Hepatocyte (in vitro differentiated cells): ENCODE results near the gene EYS. TPM values are rescaled to one million over a fixed set of nuclear protein-coding genes. Genes with fewer than 3 reads are reported as not detected.
A peak's percentile ranks its signal among the peaks of the same experiment; 100 is the strongest.

Experiments used
- DNase-seq: peaks from one replicate; pipeline ENCODE4 v3.0.0-alpha.2; 2016; ENCODE audit warnings: low spot score
- H2AFZ ChIP-seq: fragments of 200-600 bp; sonication (generic); 2 replicates; pipeline ENCODE4 v1.6.0; 2016; ENCODE audit warnings: antibody characterized with exemption, mild to moderate bottlenecking
- H3K27ac ChIP-seq: fragments of 200-600 bp; sonication (generic); 2 replicates; pipeline ENCODE4 v1.5.1; 2016; ENCODE audit warnings: mild to moderate bottlenecking
- H3K27me3 ChIP-seq: fragments of 200-600 bp; sonication (generic); 2 replicates; pipeline ENCODE4 v1.6.1; 2016
- H3K36me3 ChIP-seq: fragments of 200-600 bp; sonication (generic); replicated peaks from 2 replicates; pipeline ENCODE4 v1.5.1; 2016; ENCODE audit warnings: low read depth; ENCODE audit not compliant: insufficient read depth
- H3K4me1 ChIP-seq: fragments of 200-600 bp; sonication (generic); 2 replicates; pipeline ENCODE4 v1.5.1; 2016; ENCODE audit warnings: mild to moderate bottlenecking, moderate library complexity; ENCODE audit not compliant: insufficient read depth
- H3K4me2 ChIP-seq: fragments of 200-600 bp; sonication (generic); 2 replicates; pipeline ENCODE4 v1.6.0; 2016
- H3K4me3 ChIP-seq: fragments of 200-600 bp; sonication (generic); 2 replicates; pipeline ENCODE4 v1.5.1; 2016; ENCODE audit warnings: mild to moderate bottlenecking
- H3K79me2 ChIP-seq: fragments of 200-600 bp; sonication (generic); 2 replicates; pipeline ENCODE4 v1.6.0; 2017; ENCODE audit warnings: mild to moderate bottlenecking
- H3K9me2 ChIP-seq: fragments of 200-600 bp; sonication (generic); replicated peaks from 2 replicates; pipeline ENCODE4 v1.6.0; 2017; ENCODE audit warnings: mild to moderate bottlenecking; ENCODE audit not compliant: insufficient read depth
- H3K9me3 ChIP-seq: fragments of 200-600 bp; sonication (generic); 2 replicates; pipeline ENCODE4 v1.5.1; 2016; ENCODE audit warnings: low read depth, mild to moderate bottlenecking
- H4K20me1 ChIP-seq: fragments of 200-600 bp; sonication (generic); 2 replicates; pipeline ENCODE4 v1.6.0; 2016; ENCODE audit warnings: mild to moderate bottlenecking; ENCODE audit not compliant: insufficient read depth, poor library complexity, severe bottlenecking
- EZH2 ChIP-seq: fragments of 200-600 bp; sonication (generic); IDR thresholded peaks from 2 replicates; pipeline ENCODE4 v1.6.1; 2016; ENCODE audit warnings: antibody characterized with exemption, mild to moderate bottlenecking, borderline replicate concordance
- EZH2phosphoT487 ChIP-seq: fragments of 200-600 bp; sonication (generic); IDR thresholded peaks from one replicate; pipeline ENCODE4 v1.6.1; 2018; ENCODE audit warnings: antibody characterized with exemption, mild to moderate bottlenecking, low read depth, moderate library complexity; ENCODE audit not compliant: unreplicated experiment, severe bottlenecking
- WGBS: methylation state at CpG from one replicate; pipeline ENCODE4 v1.1.6; 2016; ENCODE audit warnings: low lambda C conversion rate; ENCODE audit errors: missing lambda C conversion rate; 5-methylcytosine and 5-hydroxymethylcytosine counted together
- polyA plus RNA-seq: library from polyadenylated mRNA; unstranded; fragments of >200 nt; fragmentation: Nextera tagmentation; extraction: Ambion mirVana; gene quantifications from 2 replicates; pipeline ENCODE4 v1.2.1, GENCODE V29; 2016
- total RNA-seq: library from RNA; depleted of rRNA; stranded (reverse); fragments of >200 nt; gene quantifications from 2 replicates; pipeline ENCODE4 v1.2.3, GENCODE V29; 2014
- TF ChIP-seq, protein P1 (sequence below): fragments of 200-600 bp; sonication (generic); IDR thresholded peaks from 2 replicates; pipeline ENCODE4 v1.5.1; 2016; ENCODE audit warnings: antibody characterized with exemption, mild to moderate bottlenecking; ENCODE audit not compliant: poor library complexity

The EYS gene
- total and polyA plus RNA-seq, 2 experiments from 2014 or later: 0.57 to 0.68 TPM

DNA sequence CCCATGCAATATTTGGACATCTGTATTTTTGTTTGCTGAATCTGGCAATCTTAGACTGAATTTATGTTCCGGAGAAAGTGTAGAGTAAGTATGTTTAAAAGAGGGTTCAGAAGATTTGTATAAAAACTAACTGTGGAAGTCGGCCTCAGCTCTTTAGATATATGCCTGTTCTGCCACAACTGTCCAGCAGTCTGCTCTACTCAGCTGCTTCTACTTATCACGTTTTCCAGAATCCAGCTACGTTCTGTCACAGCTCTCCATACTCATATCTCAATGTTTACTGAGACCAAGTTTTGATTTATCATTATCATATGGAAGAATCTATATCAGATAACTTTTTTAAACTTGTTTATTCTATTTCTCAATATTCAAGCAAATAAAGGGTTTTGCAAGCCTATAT is 721.3 kb downstream of the EYS start:
- no peak for TF ChIP-seq EZH2
- TF ChIP-seq, protein P1, sequence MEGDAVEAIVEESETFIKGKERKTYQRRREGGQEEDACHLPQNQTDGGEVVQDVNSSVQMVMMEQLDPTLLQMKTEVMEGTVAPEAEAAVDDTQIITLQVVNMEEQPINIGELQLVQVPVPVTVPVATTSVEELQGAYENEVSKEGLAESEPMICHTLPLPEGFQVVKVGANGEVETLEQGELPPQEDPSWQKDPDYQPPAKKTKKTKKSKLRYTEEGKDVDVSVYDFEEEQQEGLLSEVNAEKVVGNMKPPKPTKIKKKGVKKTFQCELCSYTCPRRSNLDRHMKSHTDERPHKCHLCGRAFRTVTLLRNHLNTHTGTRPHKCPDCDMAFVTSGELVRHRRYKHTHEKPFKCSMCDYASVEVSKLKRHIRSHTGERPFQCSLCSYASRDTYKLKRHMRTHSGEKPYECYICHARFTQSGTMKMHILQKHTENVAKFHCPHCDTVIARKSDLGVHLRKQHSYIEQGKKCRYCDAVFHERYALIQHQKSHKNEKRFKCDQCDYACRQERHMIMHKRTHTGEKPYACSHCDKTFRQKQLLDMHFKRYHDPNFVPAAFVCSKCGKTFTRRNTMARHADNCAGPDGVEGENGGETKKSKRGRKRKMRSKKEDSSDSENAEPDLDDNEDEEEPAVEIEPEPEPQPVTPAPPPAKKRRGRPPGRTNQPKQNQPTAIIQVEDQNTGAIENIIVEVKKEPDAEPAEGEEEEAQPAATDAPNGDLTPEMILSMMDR: peak; percentile 9
- H3K27me3 ChIP-seq: no peaks in the 10 kb centered on the region
- H3K79me2 ChIP-seq: no peaks in the 10 kb centered on the region
- H3K9me2 ChIP-seq: no peaks in the 10 kb centered on the region
- no peak overlapping the region for H3K4me2 ChIP-seq
- H3K4me3 ChIP-seq: no peak overlapping the region
- H3K4me1 ChIP-seq: no peaks in the 10 kb centered on the region
- 37% methylated on average over 4 of the region's 4 CpGs for WGBS
- H4K20me1 ChIP-seq: no peaks in the 10 kb centered on the region
- H3K9me3 ChIP-seq: no peaks in the 10 kb centered on the region
- no peak overlapping the region for H2AFZ ChIP-seq
- DNase-seq: no peak
- H3K36me3 ChIP-seq: no peaks in the 10 kb centered on the region
- no peak overlapping the region for H3K27ac ChIP-seq

DNA sequence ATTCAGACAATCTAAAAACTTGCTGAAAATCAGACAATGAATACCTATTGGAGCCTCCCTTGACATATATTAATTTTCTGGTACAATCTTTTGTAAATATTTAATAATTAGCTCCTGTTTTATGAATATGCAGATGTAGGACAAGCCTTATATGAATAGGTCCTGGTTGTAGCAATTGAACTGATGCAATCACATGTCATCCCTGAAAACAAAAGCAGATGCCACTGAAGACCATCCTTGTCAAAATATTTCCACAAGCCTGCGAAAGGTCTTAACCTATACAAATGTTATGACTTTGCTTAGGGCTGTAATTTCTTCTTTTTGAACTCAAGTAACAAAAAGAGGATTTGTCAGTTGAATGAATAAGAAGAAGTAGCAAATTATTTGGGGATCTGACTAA is 722.1 kb downstream of the EYS start:
- H3K27me3 ChIP-seq: no peaks in the 10 kb centered on the region
- DNase-seq: no peak
- no peaks in the 10 kb centered on the region for H4K20me1 ChIP-seq
- no peak overlapping the region for H3K4me3 ChIP-seq
- no peaks in the 10 kb centered on the region for H3K36me3 ChIP-seq
- H3K4me1 ChIP-seq: no peaks in the 10 kb centered on the region
- H3K9me2 ChIP-seq: no peaks in the 10 kb centered on the region
- H3K27ac ChIP-seq: no peak overlapping the region
- H3K4me2 ChIP-seq: no peak overlapping the region
- H3K9me3 ChIP-seq: no peaks in the 10 kb centered on the region
- no peak overlapping the region for H2AFZ ChIP-seq
- H3K79me2 ChIP-seq: no peaks in the 10 kb centered on the region
- no peak for TF ChIP-seq EZH2phosphoT487
- TF ChIP-seq EZH2: no peak
- TF ChIP-seq, protein P1: no peak
- WGBS: 86% methylated on average over 1 of the region's 1 CpG

DNA sequence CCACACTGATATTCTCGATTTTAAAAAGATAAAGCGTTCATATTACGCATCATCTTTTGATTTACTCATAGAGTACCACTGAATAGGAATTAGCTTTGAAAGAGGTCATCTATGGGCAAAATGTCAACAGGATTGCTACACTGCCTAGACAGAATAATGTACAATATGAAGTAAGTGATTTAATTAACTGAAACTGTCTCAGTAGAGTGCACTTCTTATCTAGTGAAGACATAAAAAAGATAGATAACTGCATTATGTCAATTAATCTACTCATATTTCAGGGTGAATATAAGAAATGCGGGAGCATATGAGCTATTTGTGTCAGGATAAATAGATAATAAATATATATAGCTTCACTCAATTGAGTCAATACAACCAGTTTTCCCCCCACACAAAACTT is 723.9 kb downstream of the EYS start:
- Histone ChIP-seq H3K79me2 (no peaks in the 10 kb centered on the region), H2AFZ (no peak overlapping the region), H3K4me3 (no peak overlapping the region), H3K4me2 (no peak overlapping the region), H3K4me1 (no peaks in the 10 kb centered on the region), H3K27me3 (no peaks in the 10 kb centered on the region), H3K9me3 (no peaks in the 10 kb centered on the region), H3K9me2 (no peaks in the 10 kb centered on the region), H4K20me1 (no peaks in the 10 kb centered on the region), H3K27ac (no peak overlapping the region), H3K36me3 (no peaks in the 10 kb centered on the region)
- no peak for DNase-seq
- TF ChIP-seq, protein P1: no peak
- TF ChIP-seq EZH2 (no peak), EZH2phosphoT487 (no peak)
- WGBS: 95% methylated on average over 4 of the region's 4 CpGs

DNA sequence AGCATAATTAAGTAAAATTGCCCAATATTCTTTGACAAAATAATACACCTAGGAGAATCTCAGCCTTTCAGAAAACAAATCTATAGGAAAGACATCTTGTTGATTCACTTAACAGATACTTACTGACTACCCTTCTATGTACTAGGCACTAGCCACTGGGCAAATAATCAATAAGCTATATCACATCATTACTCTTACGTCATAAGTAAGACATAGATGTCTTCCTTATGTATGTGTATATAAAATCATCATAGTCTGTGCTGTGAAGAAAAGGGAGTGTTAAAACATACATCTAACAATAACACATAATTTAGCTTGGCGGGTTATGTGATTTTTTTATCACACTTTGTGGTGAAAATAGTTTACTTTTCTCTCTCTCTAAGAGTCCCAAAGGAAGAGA is 733.9 kb downstream of the EYS start:
- 91% methylated on average over 2 of the region's 2 CpGs for WGBS
- H3K9me3 ChIP-seq: no peaks in the 10 kb centered on the region
- no peak for DNase-seq
- H3K36me3 ChIP-seq: no peaks in the 10 kb centered on the region
- H3K27ac ChIP-seq: no peak overlapping the region
- H3K27me3 ChIP-seq: no peaks in the 10 kb centered on the region
- H3K79me2 ChIP-seq: no peaks in the 10 kb centered on the region
- TF ChIP-seq EZH2phosphoT487 (no peak), EZH2 (no peak)
- TF ChIP-seq, protein P1: no peak
- H2AFZ ChIP-seq: no peak overlapping the region
- H3K4me1 ChIP-seq: no peaks in the 10 kb centered on the region
- no peaks in the 10 kb centered on the region for H3K9me2 ChIP-seq
- no peaks in the 10 kb centered on the region for H4K20me1 ChIP-seq
- no peak overlapping the region for H3K4me3 ChIP-seq
- no peak overlapping the region for H3K4me2 ChIP-seq
